Measurements from ENCODE around the gene FAM24A.

Gene FAM24A

GRCh38 chr10:122931088-122931906 is 20.9 kb downstream of the FAM24A start:
- DNase-seq: no peak

DNA sequence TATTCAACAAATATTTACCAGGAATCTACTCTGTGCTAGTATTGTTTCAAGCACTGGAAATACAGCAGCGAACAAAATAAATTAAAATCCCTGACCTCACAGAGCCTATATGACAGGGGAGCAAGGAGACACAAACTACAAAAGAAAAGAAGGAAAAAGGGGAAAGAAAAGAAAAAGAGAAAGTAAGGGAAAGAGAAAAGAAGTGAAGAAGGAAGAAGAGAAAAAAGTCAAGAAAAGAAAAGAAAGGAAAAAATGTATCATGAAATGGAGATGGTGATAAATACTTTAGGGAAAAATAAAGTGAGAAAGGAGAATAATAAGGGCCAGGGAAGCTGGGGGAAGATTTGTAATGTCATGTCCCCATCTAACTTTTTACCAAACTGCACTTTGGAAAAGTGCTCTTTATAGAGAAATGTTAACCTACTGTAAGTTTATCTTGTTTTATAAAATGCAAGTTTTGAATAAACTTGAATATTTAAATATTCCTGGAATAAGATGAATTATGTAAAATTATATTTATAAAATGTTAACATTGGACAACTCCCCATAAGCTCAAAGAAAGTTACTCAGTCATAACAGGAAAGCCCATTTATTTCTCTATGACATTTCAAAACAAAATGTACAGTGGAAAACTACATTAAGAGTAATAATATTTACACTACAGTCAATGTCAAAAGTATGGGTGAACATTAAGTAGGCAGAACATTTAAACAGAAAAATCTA is 28.9 kb downstream of the FAM24A start:
- no peak for DNase-seq

- DNase-seq: no peak
These were observed 29.6 kb downstream of the FAM24A start for GRCh38 chr10:122939856-122940543.

DNA sequence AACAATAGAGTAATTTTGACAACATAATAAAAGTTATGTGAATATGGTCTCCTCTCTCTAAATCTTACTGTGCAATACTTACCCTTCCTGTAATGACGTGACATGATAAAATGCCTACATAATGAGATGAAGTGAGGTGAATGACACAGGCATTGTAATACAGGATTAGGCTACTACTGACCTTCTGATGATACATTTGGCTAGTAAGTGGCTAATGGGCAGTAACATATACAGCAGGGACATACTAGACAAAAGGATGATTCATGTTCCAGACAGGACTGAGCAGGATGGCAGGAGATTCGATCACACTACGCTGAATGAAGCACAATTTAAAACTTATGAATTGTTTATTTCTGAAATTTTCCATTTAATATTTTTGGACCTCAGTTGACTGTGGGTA is 38.9 kb downstream of the FAM24A start:
- no peak for DNase-seq

- DNase-seq: peak; percentile 99
These were observed 43.7 kb downstream of the FAM24A start, which contains the start of gene C10orf88 for GRCh38 chr10:122953902-122954730. Gene C10orf88, minus strand, starts transcription at chr10:122954227. Its CDS starts 49 bp downstream, at chr10:122954178.

- no peak for DNase-seq
These were observed 44.3 kb downstream of the FAM24A start for GRCh38 chr10:122954731-122955050.

GRCh38 chr10:122955892-122956291 is 45.5 kb downstream of the FAM24A start:
- no peak for DNase-seq

DNA sequence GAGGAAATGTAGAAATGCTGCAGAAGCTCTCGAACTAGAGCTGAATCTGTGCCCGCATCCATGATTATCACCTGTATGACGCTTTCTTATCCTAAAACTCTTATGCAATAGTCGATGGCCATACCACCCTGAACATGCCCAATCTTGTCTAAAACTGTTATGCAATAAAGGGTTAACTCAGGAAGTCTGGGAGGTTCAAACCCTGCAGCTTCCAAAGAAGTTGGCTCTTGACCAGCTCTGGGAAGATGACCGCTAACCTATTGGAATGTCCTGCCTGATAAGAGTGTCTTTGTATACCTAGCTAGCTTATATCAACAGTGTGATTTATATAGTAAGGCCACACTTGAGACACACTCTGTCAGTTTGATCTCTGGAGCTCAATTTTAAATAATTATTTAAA is 47.1 kb downstream of the FAM24A start:
- no peak for DNase-seq

DNA sequence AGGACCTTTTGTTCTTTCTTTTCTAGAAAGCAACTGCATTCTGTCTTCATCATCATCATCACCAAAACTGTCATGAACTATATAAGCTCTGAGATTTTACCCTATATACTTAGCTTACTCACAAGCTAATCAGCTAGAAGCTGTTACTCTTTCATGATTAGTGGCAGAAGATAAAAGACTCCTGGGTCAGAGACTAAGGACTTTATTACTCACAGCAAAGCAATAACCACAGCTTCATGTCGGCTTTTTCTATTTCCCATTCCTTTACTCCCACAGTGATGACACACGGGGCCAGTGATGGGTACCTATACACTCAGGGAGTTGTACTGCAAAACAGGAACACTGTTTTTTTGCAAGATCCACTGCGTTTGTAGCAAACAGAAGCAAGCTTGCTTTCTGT is 52.0 kb downstream of the FAM24A start:
- no peak for DNase-seq

All from NCI-H1048 (cell line).